Endothelial cell (in vitro differentiated cells): ENCODE results near the gene AHRR. TPM values are rescaled to one million over a fixed set of nuclear protein-coding genes. Genes with fewer than 3 reads are reported as not detected.

Source experiments
- DNase-seq: peaks from one replicate; pipeline ENCODE4 v3.0.0; 2021; ENCODE audit warnings: low spot score
- H3K27ac Mint-ChIP-seq: one replicate; pipeline ENCODE4 v1.8.0; 2021; ENCODE audit warnings: mixed read lengths, inconsistent platforms; ENCODE audit not compliant: unreplicated experiment
- H3K27me3 Mint-ChIP-seq: one replicate; pipeline ENCODE4 v1.8.0; 2021; ENCODE audit warnings: mild to moderate bottlenecking, moderate library complexity, mixed read lengths, inconsistent platforms; ENCODE audit not compliant: unreplicated experiment
- H3K36me3 Mint-ChIP-seq: one replicate; pipeline ENCODE4 v1.8.0; 2021; ENCODE audit warnings: mild to moderate bottlenecking, low read depth, mixed read lengths, inconsistent platforms; ENCODE audit not compliant: unreplicated experiment
- H3K4me1 Mint-ChIP-seq: one replicate; pipeline ENCODE4 v1.8.0; 2021; ENCODE audit warnings: mild to moderate bottlenecking, mixed read lengths, inconsistent platforms; ENCODE audit not compliant: unreplicated experiment
- H3K4me3 Mint-ChIP-seq: one replicate; pipeline ENCODE4 v1.8.0; 2021; ENCODE audit warnings: mild to moderate bottlenecking, mixed read lengths, inconsistent platforms; ENCODE audit not compliant: unreplicated experiment
- H3K9me3 Mint-ChIP-seq: one replicate; pipeline ENCODE4 v1.8.0; 2021; ENCODE audit warnings: mixed read lengths, inconsistent platforms; ENCODE audit not compliant: unreplicated experiment
- CTCF ChIP-seq: fragments of 200-600 bp; sonication (generic); IDR thresholded peaks from one replicate; pipeline ENCODE4 v1.5.0; 2021; ENCODE audit warnings: antibody characterized with exemption; ENCODE audit not compliant: unreplicated experiment
- total RNA-seq: library from RNA; stranded (reverse); fragmentation: NEBNext Ultra II Directional; extraction: Animal tissue kit (Norgen Biotek cat#: 25700); gene quantifications from one replicate; pipeline ENCODE4 v1.2.1, GENCODE V29; 2021; ENCODE audit not compliant: unreplicated experiment

AHRR gene
- total RNA-seq, 1 donor from 2014 or later = 8.7 TPM

- no peak overlapping the region for H3K27ac Mint-ChIP-seq
- H3K4me1 Mint-ChIP-seq = peaks cover 10% of the 10 kb centered on the region
- TF ChIP-seq CTCF = no peak
- H3K36me3 Mint-ChIP-seq = peaks cover 52% of the 10 kb centered on the region
- H3K4me3 Mint-ChIP-seq = no peak overlapping the region
- H3K27me3 Mint-ChIP-seq = peaks cover 1% of the 10 kb centered on the region
- DNase-seq = no peak
- H3K9me3 Mint-ChIP-seq = no peaks in the 10 kb centered on the region
Measured at GRCh38 chr5:454936-455335, 133.4 kb downstream of the AHRR start.

GRCh38 chr5:455806-456205 is 134.3 kb downstream of the AHRR start:
- DNase-seq = no peak
- no peak for TF ChIP-seq CTCF
- no peak overlapping the region for H3K4me3 Mint-ChIP-seq
- no peak overlapping the region for H3K27ac Mint-ChIP-seq
- no peaks in the 10 kb centered on the region for H3K9me3 Mint-ChIP-seq
- H3K36me3 Mint-ChIP-seq = peaks cover 56% of the 10 kb centered on the region
- peaks cover 10% of the 10 kb centered on the region for H3K4me1 Mint-ChIP-seq
- H3K27me3 Mint-ChIP-seq = peaks cover 1% of the 10 kb centered on the region

- H3K4me3 Mint-ChIP-seq = no peak overlapping the region
- H3K4me1 Mint-ChIP-seq = peaks cover 10% of the 10 kb centered on the region
- H3K36me3 Mint-ChIP-seq = peaks cover 58% of the 10 kb centered on the region
- no peak for DNase-seq
- H3K27me3 Mint-ChIP-seq = peaks cover 1% of the 10 kb centered on the region
- no peak for TF ChIP-seq CTCF
- no peak overlapping the region for H3K27ac Mint-ChIP-seq
- no peaks in the 10 kb centered on the region for H3K9me3 Mint-ChIP-seq
Measured at GRCh38 chr5:456351-457194, 135.1 kb downstream of the AHRR start.

- no peak overlapping the region for H3K27ac Mint-ChIP-seq
- H3K4me1 Mint-ChIP-seq = peaks cover 10% of the 10 kb centered on the region
- no peak overlapping the region for H3K4me3 Mint-ChIP-seq
- TF ChIP-seq CTCF = no peak
- H3K27me3 Mint-ChIP-seq = no peaks in the 10 kb centered on the region
- peaks cover 58% of the 10 kb centered on the region for H3K36me3 Mint-ChIP-seq
- no peaks in the 10 kb centered on the region for H3K9me3 Mint-ChIP-seq
- no peak for DNase-seq
Measured at GRCh38 chr5:457195-457961, 135.9 kb downstream of the AHRR start.
